ENCODE data around the gene BHMT2. TPM values are rescaled to one million over a fixed set of nuclear protein-coding genes. Genes with fewer than 3 reads are reported as not detected.

BHMT2 gene
- total RNA-seq, 1 experiment from 2014 or later = 0.20 TPM

- no peak overlapping the region for H2AFZ ChIP-seq (ENCODE audit: low read depth, low read length, poor library complexity, severe bottlenecking)
- no peak overlapping the region for H3K4me3 ChIP-seq (replicated peaks in 1 of 2; ENCODE audit: low read depth in 1 of 2, low read length in 2 of 2)
- no peak overlapping the region for H3K27ac ChIP-seq (ENCODE audit: low read depth, low read length)
- no peak overlapping the region for H3K9ac ChIP-seq (ENCODE audit: low read length)
- DNase-seq (ENCODE audit: low read depth, low spot score) (no peak), ATAC-seq (no peak)
- no peak overlapping the region for H3K4me2 ChIP-seq (ENCODE audit: low read length)
- intact Hi-C loops (cut with micrococcal nuclease) = loop anchor here (10.0 kb wide), 1 partner anchor 217 kb away; no protein-coding TSS in a partner anchor
- H3K27me3 ChIP-seq (ENCODE audit: insufficient read depth, low read length) = no peaks in the 10 kb centered on the region
- H3K9me3 ChIP-seq (ENCODE audit: control insufficient read depth in 1 of 2, insufficient read depth in 1 of 2, low read depth in 1 of 2, low read length in 2 of 2) = no peaks in the 10 kb centered on the region
- BruUV-seq (replicated peaks) = no TSS peak
- H3K4me1 ChIP-seq (ENCODE audit: control insufficient read depth in 1 of 2, insufficient read depth in 2 of 2, low read length in 2 of 2) = no peaks in the 10 kb centered on the region
- H3K9me2 ChIP-seq (ENCODE audit: insufficient read depth) = no peaks in the 10 kb centered on the region
- H3K36me3 ChIP-seq (ENCODE audit: control insufficient read depth in 1 of 2, insufficient read depth in 2 of 2, low read length in 2 of 2) = no peaks in the 10 kb centered on the region
- TF ChIP-seq JUND (IDR thresholded peaks at IDR 0.05) (no peak), YY1 (IDR thresholded peaks at IDR 0.05; ENCODE audit: extremely low read depth, insufficient replicate concordance, low read depth, low read length) (no peak), EZH2phosphoT487 (IDR thresholded peaks at IDR 0.05; ENCODE audit: borderline replicate concordance) (no peak), CEBPB (IDR thresholded peaks at IDR 0.05; ENCODE audit: low read depth) (no peak), CTCF (IDR thresholded peaks at IDR 0.05 in 2 of 3, conservative IDR thresholded peaks at IDR 0.05 in 1 of 3; ENCODE audit: borderline replicate concordance in 1 of 3, insufficient read depth in 1 of 3, low read depth in 2 of 3, low read length in 2 of 3) (no peak), POLR2A (IDR thresholded peaks at IDR 0.05; ENCODE audit: borderline replicate concordance, extremely low read depth, insufficient read depth, insufficient read length) (no peak), ZBTB33 (IDR thresholded peaks at IDR 0.05; ENCODE audit: extremely low read depth, insufficient replicate concordance, low read length) (no peak), ELF1 (IDR thresholded peaks at IDR 0.05; ENCODE audit: borderline replicate concordance, low read depth) (no peak), ATF3 (IDR thresholded peaks at IDR 0.05) (no peak), SIN3A (IDR thresholded peaks at IDR 0.05; ENCODE audit: low read depth) (no peak)
- no peaks in the 10 kb centered on the region for H4K20me1 ChIP-seq (ENCODE audit: insufficient read depth)
- ChIA-PET RAD21 (ENCODE audit: low non-redundant PET in 1 of 2, low total read pairs in 2 of 2, uncharacterized antibody in 2 of 2, unreplicated experiment in 2 of 2) (no interaction called here), POLR2A (no interaction called here), CTCF (no interaction called here)
- H3K79me2 ChIP-seq (ENCODE audit: insufficient read depth, low read length) = no peaks in the 10 kb centered on the region
Observed at GRCh38 chr5:79111960-79112702, 42.6 kb downstream of the BHMT2 start.
